Type B pancreatic cell (in vitro differentiated cells): ENCODE measurements around the gene FUT1. TPM values are rescaled to one million over a fixed set of nuclear protein-coding genes. Genes with fewer than 3 reads are reported as not detected.

Source experiments
- DNase-seq: peaks from one replicate; pipeline ENCODE4 v3.0.0; 2021; ENCODE audit warnings: mixed read lengths; ENCODE audit not compliant: unreplicated experiment; ENCODE audit errors: extremely low spot score
- H3K27ac Mint-ChIP-seq: 2 replicates; pipeline ENCODE4 v1.8.0; 2021; ENCODE audit warnings: mild to moderate bottlenecking, mixed read lengths
- H3K27me3 Mint-ChIP-seq: 2 replicates; pipeline ENCODE4 v1.8.0; 2021; ENCODE audit warnings: mixed read lengths
- H3K36me3 Mint-ChIP-seq: 2 replicates; pipeline ENCODE4 v1.8.0; 2021; ENCODE audit warnings: mixed read lengths
- H3K4me1 Mint-ChIP-seq: one replicate; pipeline ENCODE4 v1.8.0; 2021; ENCODE audit warnings: mixed read lengths; ENCODE audit not compliant: unreplicated experiment
- H3K4me3 Mint-ChIP-seq: 2 replicates; pipeline ENCODE4 v1.8.0; 2021; ENCODE audit warnings: mild to moderate bottlenecking, mixed read lengths
- H3K9me3 Mint-ChIP-seq: 2 replicates; pipeline ENCODE4 v1.8.0; 2021; ENCODE audit warnings: mixed read lengths
- CTCF ChIP-seq: fragments of 200-600 bp; sonication (generic); conservative IDR thresholded peaks from 2 replicates; pipeline ENCODE4 v1.5.0; 2021; ENCODE audit warnings: antibody characterized with exemption, mild to moderate bottlenecking
- long read RNA-seq: library from polyadenylated mRNA; unstranded; transcript quantifications from one replicate; pipeline ENCODE4 v2.0.0, GENCODE V29; 2020
- total RNA-seq: library from RNA; stranded (reverse); gene quantifications from 2 replicates; pipeline ENCODE4 v1.2.1, GENCODE V29; 2021; ENCODE audit warnings: low replicate concordance

Gene FUT1
- 11.2 and 15.0 TPM in 2 replicates for total RNA-seq
- long read RNA-seq, partial matches to known transcripts, result 6 of 7 reads
- long read RNA-seq, other reads (novel, unspliced or antisense), result 1 of 7 reads

- H3K4me1 Mint-ChIP-seq, result peaks cover 18% of the 10 kb centered on the region
- H3K9me3 Mint-ChIP-seq, result no peaks in the 10 kb centered on the region
- TF ChIP-seq CTCF, result peak; percentile 64
- peak within 1 kb of the TSS; percentile 95 for H3K27ac Mint-ChIP-seq
- H3K36me3 Mint-ChIP-seq, result no peaks in the 10 kb centered on the region
- peak; percentile 89 for DNase-seq
- peak within 1 kb of the TSS; percentile 90 for H3K4me3 Mint-ChIP-seq
- peaks cover 34% of the 10 kb centered on the region for H3K27me3 Mint-ChIP-seq
Measured at GRCh38 chr19:48752496-48753365, at the start of gene FUT1. Gene FUT1, minus strand, starts transcription at chr19:48752641. Its CDS starts 1,360 bp downstream, at chr19:48751281.

- no peak for DNase-seq
- Mint-ChIP-seq H3K4me3 (peak overlapping the region; percentile 44), H3K4me1 (peaks cover 9% of the 10 kb centered on the region), H3K9me3 (no peaks in the 10 kb centered on the region), H3K27me3 (no peaks in the 10 kb centered on the region), H3K27ac (no peak overlapping the region), H3K36me3 (peaks cover 4% of the 10 kb centered on the region)
- no peak for TF ChIP-seq CTCF
Measured at GRCh38 chr19:48799358-48800300, 47.2 kb upstream of the FUT1 start.

- no peak for DNase-seq
- H3K27ac Mint-ChIP-seq, result no peak overlapping the region
Measured at GRCh38 chr19:48798937-48799336, 46.5 kb upstream of the FUT1 start.

GRCh38 chr19:48797103-48797502 is 44.7 kb upstream of the FUT1 start:
- Mint-ChIP-seq H3K9me3 (no peaks in the 10 kb centered on the region), H3K27me3 (no peaks in the 10 kb centered on the region), H3K36me3 (peaks cover 4% of the 10 kb centered on the region), H3K4me1 (peaks cover 9% of the 10 kb centered on the region), H3K27ac (no peak overlapping the region), H3K4me3 (no peak overlapping the region)
- TF ChIP-seq CTCF, result no peak
- DNase-seq, result no peak

More at GRCh38 chr19:48798937-48799336, 46.5 kb upstream of the FUT1 start:
- Mint-ChIP-seq H3K27me3 (no peaks in the 10 kb centered on the region), H3K4me1 (peaks cover 9% of the 10 kb centered on the region), H3K4me3 (no peak overlapping the region), H3K36me3 (peaks cover 4% of the 10 kb centered on the region), H3K9me3 (no peaks in the 10 kb centered on the region)
- no peak for TF ChIP-seq CTCF

- Mint-ChIP-seq H3K4me3 (no peak overlapping the region), H3K27ac (no peak overlapping the region), H3K4me1 (peaks cover 9% of the 10 kb centered on the region), H3K36me3 (peaks cover 4% of the 10 kb centered on the region), H3K9me3 (no peaks in the 10 kb centered on the region), H3K27me3 (no peaks in the 10 kb centered on the region)
- no peak for DNase-seq
- no peak for TF ChIP-seq CTCF
Measured at GRCh38 chr19:48796298-48797083, 44.0 kb upstream of the FUT1 start.
